RPMI8226 (cell line): ENCODE data around the gene OLFM4.
A peak's percentile ranks its signal among the peaks of the same experiment; 100 is the strongest.

Source experiments
- DNase-seq: peaks from one replicate; pipeline ENCODE4 v3.0.0-alpha.2; 2015

Gene OLFM4

GRCh38 chr13:53014495-53015443 lies 13.8 kb upstream of the OLFM4 start:
- no peak for DNase-seq

- DNase-seq: no peak
These were observed 12.6 kb upstream of the OLFM4 start for GRCh38 chr13:53015971-53016370.

DNA sequence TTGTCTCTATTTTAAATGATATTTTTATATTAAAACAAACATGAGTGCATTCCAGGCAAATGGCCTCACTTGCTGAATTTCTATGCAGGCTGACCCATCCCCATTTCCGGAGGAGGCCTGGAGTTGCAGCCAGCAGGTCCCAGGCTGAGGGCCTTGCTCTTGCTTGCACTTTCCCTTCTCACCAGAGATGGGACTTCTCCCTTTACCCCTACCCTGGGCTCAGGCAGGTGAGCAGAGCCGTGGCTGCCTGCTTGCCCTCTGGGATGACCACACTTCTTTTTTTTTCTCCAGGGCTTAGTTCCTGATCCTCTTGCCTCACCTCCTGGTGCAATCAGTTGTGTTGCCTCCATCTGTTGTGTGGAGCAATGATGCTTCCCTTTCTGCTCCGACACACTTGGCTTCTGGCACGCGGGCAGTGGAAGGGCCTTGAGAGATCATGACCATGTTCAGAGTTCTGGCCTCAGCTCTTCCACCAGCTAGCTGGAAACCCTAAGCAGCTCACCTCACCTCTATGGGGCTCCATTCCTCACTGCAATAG lies 11.1 kb upstream of the OLFM4 start:
- DNase-seq: no peak

- no peak for DNase-seq
These were observed 9.6 kb upstream of the OLFM4 start for GRCh38 chr13:53018690-53019647.

DNA sequence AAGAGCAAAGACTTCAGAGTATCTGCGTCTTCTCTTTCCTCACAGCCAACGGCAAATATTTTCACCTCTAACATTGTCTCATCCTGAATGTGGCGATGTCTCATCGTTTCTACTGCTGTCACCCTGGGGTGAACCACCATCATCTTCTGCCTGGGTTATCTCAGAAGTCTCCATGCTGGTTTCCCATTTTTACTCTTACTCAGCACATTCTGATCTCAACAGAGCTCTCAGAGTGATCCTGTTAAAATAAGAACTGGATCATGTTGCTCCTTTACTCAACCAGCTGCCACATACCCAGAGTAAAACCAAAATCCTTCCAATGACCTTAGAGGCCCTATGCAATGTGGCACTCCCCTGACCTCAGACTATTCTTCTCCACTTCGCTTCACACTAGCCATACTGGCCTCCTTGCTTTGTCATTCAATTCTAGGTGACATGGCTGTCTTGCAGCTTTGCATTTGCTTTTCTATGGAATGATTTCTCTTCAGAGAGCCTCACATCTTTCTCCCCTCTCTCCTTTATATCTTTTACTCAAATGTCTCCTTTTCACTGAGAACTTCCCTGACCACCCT lies 7.8 kb upstream of the OLFM4 start:
- DNase-seq: no peak

GRCh38 chr13:53023246-53023645 lies 5.4 kb upstream of the OLFM4 start:
- no peak for DNase-seq

DNA sequence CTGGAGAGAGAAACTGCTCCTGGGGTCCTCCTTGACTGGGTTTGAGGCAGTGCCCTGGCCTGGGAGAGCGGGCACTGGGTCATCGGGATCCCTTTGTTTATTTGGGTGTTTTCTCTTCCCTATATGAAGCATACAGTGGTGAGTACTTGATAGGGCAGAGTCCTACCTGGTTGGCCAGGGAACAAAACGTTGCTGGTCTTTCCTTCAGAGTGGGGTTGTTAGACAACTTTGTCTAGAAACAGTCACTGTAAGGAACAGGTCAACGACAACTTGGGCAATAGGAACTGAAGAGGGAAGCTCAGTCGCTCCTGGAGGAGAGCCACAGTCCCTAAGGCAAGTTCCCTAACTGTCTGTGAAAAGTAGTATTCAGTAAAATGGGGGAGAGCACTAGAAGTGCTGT lies 550 bp upstream of the OLFM4 start:
- DNase-seq: no peak

GRCh38 chr13:53032849-53033248 lies 4.2 kb downstream of the OLFM4 start:
- DNase-seq: no peak

GRCh38 chr13:53038993-53039392 lies 10.4 kb downstream of the OLFM4 start:
- no peak for DNase-seq

- no peak for DNase-seq
These were observed 13.4 kb downstream of the OLFM4 start for GRCh38 chr13:53041968-53042516.

- no peak for DNase-seq
These were observed 14.3 kb downstream of the OLFM4 start for GRCh38 chr13:53042877-53043276.

DNA sequence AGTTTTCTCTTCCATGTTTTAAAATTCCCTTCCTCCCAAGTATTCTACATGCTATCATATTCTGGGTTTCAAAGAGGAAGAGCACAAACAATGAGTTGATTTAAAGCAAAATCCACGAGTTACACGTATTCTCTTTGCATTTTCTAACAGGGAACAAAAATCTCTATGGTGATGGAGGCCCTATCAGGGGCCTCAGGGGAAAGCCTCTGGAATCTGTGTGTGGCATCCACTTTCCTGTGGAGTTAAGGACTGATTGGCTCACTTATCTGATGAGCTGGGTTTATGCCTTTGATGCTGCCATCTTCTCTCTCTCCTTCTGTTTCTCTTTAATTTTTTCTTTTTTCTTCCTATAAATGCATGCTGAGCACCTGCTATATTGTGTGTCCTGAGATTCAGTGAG lies 14.8 kb downstream of the OLFM4 start:
- no peak for DNase-seq

DNA sequence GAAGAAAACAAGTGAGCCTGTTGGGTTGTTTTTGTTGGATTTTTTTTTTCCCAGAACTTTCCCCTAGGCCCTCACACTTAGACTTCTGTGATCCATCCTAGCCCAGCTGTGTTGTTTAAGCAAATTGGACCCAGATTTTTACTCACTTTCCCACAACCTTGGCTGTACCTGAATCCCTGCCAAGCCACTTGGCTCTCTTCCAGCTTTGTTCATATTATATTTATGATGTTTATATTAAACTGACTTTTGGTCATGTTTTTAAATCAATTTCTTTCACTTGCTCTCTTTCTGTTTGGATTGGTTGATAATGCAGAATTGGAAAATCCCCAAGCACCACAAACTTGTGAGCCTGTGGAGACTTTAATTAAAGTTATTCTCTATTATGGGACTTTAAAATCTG lies 16.6 kb downstream of the OLFM4 start:
- DNase-seq: peak; percentile 3

GRCh38 chr13:53048880-53049279 lies 20.3 kb downstream of the OLFM4 start:
- DNase-seq: no peak

- no peak for DNase-seq
These were observed 21.5 kb downstream of the OLFM4 start for GRCh38 chr13:53050151-53050550.

GRCh38 chr13:53052675-53053074 lies 24.1 kb downstream of the OLFM4 start:
- DNase-seq: no peak

GRCh38 chr13:53054569-53054968 lies 26.0 kb downstream of the OLFM4 start:
- no peak for DNase-seq

- no peak for DNase-seq
These were observed 29.6 kb downstream of the OLFM4 start for GRCh38 chr13:53058065-53058679.

GRCh38 chr13:53060840-53061490 lies 32.4 kb downstream of the OLFM4 start:
- no peak for DNase-seq

DNA sequence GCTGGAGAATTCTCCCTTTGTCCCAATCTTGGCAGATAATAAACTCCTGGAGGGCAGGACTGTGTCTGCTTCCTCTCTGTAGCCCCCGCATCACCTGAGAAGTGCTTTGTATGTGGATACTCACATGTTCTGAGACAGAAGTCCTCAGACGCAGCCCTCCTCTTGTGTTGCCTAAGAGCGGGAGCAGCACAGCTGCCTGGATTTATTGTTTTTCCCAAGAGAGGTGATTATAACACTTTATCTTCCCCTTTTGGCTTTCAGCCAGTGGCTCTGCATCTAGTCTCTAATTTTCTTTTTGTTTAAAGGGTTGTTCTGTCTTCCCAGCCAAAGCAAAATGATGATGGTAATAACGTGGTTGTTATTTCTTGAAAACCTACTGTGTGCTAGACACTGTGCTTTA lies 36.1 kb downstream of the OLFM4 start:
- no peak for DNase-seq

GRCh38 chr13:53066411-53066810 lies 37.8 kb downstream of the OLFM4 start:
- no peak for DNase-seq
